Cardiac muscle cell (in vitro differentiated cells and primary cell): Measurements from ENCODE around the gene TMTC3. TPM values are rescaled to one million over a fixed set of nuclear protein-coding genes. Genes with fewer than 3 reads are reported as not detected.

ENCODE experiments used
- DNase-seq, 2 donors: peaks; one replicate each; pipeline versions ENCODE4 v3.0.0 to v3.0.0-alpha.2; 2010 to 2017; ENCODE audit warnings: low read depth in 1 of 2, low spot score in 1 of 2
- H3K27ac ChIP-seq: fragments of 200-600 bp; sonication (generic); 2 replicates; pipeline ENCODE4 v1.5.1; 2016
- H3K27me3 ChIP-seq: fragments of 200-600 bp; sonication (generic); 2 replicates; pipeline ENCODE4 v1.6.0; 2016; ENCODE audit warnings: control low read depth
- H3K36me3 ChIP-seq: fragments of 200-600 bp; sonication (generic); 2 replicates; pipeline ENCODE4 v1.5.1; 2016; ENCODE audit warnings: control low read depth
- H3K4me1 ChIP-seq: fragments of 200-600 bp; sonication (generic); 2 replicates; pipeline ENCODE4 v1.8.1; 2017; ENCODE audit warnings: low read depth, mild to moderate bottlenecking, mixed run types
- H3K4me3 ChIP-seq: fragments of 200-600 bp; sonication (generic); 2 replicates; pipeline ENCODE4 v1.5.1; 2016; ENCODE audit warnings: mild to moderate bottlenecking
- H3K9me3 ChIP-seq: fragments of 200-600 bp; sonication (generic); 2 replicates; pipeline ENCODE4 v1.5.1; 2017; ENCODE audit warnings: low read depth, mild to moderate bottlenecking, control low read depth
- polyA plus RNA-seq: library from polyadenylated mRNA; unstranded; fragments of >200 nt; fragmentation: Nextera tagmentation; extraction: Ambion mirVana; gene quantifications from 2 replicates; pipeline ENCODE4 v1.2.1, GENCODE V29; 2016
- total RNA-seq: library from RNA; depleted of rRNA; stranded (reverse); fragments of >200 nt; gene quantifications from 2 replicates; pipeline ENCODE4 v1.2.3, GENCODE V29; 2016
- TF ChIP-seq, protein P1 (sequence below): IDR thresholded peaks from 2 replicates; pipeline ENCODE4 v1.5.1; 2012; ENCODE audit warnings: low read depth, mild to moderate bottlenecking, low read length

TMTC3 gene
- total and polyA plus RNA-seq, 2 experiments from 2014 or later = 5.6 to 13.8 TPM

DNA sequence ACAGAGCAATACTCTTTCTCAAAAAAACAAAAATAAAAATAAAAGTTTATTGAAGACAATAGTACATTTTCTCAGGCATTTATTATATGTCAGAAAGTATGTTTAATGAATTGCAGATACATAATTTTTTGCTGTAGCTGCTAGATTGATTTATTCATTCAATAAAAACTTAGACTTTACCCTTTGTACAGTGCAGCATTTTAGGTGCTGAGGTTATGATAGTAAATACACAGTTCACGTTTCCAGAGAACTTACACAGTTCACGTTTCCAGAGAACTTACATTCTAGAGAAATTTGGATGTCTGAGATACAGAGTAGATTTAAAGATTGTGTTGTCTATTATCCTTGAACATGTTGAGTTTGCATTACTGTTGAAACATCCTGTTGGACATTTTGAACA, 25.3 kb downstream of the TMTC3 start:
- Histone ChIP-seq H3K4me3 (no peak overlapping the region), H3K27ac (no peak overlapping the region), H3K27me3 (no peaks in the 10 kb centered on the region), H3K4me1 (no peaks in the 10 kb centered on the region), H3K36me3 (peaks cover 9% of the 10 kb centered on the region), H3K9me3 (no peaks in the 10 kb centered on the region)
- TF ChIP-seq, protein P1, sequence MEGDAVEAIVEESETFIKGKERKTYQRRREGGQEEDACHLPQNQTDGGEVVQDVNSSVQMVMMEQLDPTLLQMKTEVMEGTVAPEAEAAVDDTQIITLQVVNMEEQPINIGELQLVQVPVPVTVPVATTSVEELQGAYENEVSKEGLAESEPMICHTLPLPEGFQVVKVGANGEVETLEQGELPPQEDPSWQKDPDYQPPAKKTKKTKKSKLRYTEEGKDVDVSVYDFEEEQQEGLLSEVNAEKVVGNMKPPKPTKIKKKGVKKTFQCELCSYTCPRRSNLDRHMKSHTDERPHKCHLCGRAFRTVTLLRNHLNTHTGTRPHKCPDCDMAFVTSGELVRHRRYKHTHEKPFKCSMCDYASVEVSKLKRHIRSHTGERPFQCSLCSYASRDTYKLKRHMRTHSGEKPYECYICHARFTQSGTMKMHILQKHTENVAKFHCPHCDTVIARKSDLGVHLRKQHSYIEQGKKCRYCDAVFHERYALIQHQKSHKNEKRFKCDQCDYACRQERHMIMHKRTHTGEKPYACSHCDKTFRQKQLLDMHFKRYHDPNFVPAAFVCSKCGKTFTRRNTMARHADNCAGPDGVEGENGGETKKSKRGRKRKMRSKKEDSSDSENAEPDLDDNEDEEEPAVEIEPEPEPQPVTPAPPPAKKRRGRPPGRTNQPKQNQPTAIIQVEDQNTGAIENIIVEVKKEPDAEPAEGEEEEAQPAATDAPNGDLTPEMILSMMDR = no peak
- DNase-seq = no peak

DNA sequence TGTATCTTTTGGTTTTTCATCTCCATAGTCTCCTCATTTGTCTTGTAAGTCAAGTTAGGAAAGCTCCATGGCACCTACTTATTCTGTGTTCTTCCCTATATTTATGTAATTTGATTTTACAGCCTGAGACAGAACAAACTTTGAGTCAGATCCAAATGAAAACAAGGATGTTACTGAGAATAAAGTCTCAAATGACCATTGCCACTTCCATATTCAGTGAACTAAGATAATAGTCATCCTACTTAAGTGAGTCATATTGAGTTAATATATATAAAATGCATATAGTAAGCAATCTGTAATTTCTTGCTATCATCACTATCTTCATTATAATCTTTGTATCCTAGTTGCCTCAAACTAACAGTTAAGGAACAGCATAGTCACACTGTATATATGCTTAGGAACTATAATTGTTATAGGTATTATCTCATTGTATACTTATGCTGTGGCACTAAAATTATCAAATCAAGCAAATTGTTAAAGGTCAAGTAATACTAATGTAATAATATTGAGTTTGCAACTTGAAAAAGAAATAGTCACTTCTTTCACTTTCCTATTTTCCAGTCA, 30.8 kb downstream of the TMTC3 start:
- H3K27ac ChIP-seq = no peak overlapping the region
- no peaks in the 10 kb centered on the region for H3K4me1 ChIP-seq
- no peak for DNase-seq
- TF ChIP-seq, protein P1 = no peak
- H3K27me3 ChIP-seq = no peaks in the 10 kb centered on the region
- no peak overlapping the region for H3K4me3 ChIP-seq
- peaks cover 16% of the 10 kb centered on the region for H3K36me3 ChIP-seq
- H3K9me3 ChIP-seq = no peaks in the 10 kb centered on the region

DNA sequence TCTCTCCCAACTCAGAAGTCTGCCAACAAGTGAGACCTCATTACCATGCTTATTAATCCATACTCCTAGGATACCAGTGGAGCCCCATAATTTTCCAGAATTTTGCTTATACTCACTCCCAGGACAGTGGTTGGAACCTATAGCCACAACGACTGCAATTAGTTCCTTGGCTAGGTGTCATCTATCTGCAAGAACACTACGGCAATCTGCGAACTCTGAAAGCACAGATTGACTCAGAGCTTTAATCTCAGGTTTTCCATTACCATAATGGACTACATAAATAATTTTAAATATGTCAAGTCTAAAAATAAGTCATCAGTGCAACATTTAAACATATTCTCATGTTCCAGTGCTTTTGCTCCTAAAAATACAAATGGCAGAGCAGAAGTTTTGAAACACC, 33.4 kb downstream of the TMTC3 start:
- DNase-seq = no peak
- TF ChIP-seq, protein P1 = no peak
- peaks cover 27% of the 10 kb centered on the region for H3K36me3 ChIP-seq
- H3K27me3 ChIP-seq = no peaks in the 10 kb centered on the region
- H3K9me3 ChIP-seq = no peaks in the 10 kb centered on the region
- no peak overlapping the region for H3K4me3 ChIP-seq
- no peak overlapping the region for H3K27ac ChIP-seq
- H3K4me1 ChIP-seq = no peaks in the 10 kb centered on the region

DNA sequence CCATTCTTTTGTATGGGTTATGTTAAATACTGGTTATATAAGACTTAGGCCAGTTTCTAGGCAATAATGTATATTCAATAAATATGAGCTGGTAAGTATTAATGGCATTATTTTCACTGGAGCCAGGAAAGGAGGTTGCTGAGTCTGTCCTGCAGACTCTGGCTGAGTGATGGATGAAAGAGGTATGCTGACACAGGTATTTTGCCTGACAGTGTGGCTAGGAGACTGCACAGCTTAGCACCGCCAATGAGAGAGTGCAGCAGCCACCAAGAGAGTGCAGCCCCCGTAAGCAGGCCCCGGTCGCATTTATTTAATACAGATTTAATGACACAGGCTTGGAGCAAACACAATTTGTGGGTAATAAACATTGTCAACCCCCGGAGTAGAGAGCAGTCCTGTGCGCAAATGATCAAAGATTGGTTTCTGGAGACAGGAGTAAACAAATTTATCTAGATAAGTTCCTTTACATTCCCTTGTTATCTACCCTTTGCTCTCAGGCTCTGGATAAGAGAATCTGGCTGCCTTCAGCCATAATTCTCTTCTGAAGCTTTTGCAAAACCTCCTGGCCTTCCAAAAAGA, 37.4 kb downstream of the TMTC3 start:
- Histone ChIP-seq H3K27ac (no peak overlapping the region), H3K4me3 (no peak overlapping the region), H3K4me1 (no peaks in the 10 kb centered on the region), H3K36me3 (peaks cover 18% of the 10 kb centered on the region), H3K9me3 (no peaks in the 10 kb centered on the region), H3K27me3 (no peaks in the 10 kb centered on the region)
- TF ChIP-seq, protein P1 = no peak
- DNase-seq = no peak

DNA sequence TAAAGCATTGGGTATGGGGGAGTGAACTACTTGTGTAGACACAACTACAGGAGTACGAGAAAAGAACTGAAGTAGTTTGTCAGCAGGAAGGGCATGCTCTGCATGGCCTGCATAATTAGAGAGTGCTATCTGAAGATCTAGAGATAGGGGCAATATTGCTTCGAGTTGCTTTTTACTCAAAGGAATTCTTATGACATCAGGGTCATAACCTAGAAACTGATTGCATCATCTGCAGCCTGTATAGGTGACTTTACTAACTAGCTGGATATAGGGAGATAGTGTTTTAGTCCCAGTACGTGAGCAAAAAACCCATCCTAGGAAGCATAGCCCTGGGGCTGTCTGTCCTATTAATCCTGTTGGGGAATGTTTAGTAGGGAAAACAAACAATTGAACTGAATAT, 39.8 kb downstream of the TMTC3 start:
- no peak for DNase-seq
- H3K27me3 ChIP-seq = no peaks in the 10 kb centered on the region
- H3K9me3 ChIP-seq = no peaks in the 10 kb centered on the region

More for the DNA sequence above, 39.8 kb downstream of the TMTC3 start:
- H3K4me1 ChIP-seq = no peaks in the 10 kb centered on the region
- no peak overlapping the region for H3K4me3 ChIP-seq
- TF ChIP-seq, protein P1 = no peak
- H3K27ac ChIP-seq = no peak overlapping the region
- peaks cover 11% of the 10 kb centered on the region for H3K36me3 ChIP-seq
